KMS-11 (cell line): Measurements from ENCODE around the gene ZBTB32.

Experiments
- H2AFZ ChIP-seq: fragments of 200-600 bp; sonication (generic); 2 replicates; pipeline ENCODE4 v1.6.1; 2016; ENCODE audit warnings: antibody characterized with exemption, mixed run types, low read depth
- H3K27ac ChIP-seq: fragments of 200-600 bp; sonication (generic); 2 replicates; pipeline ENCODE4 v1.6.1; 2016; ENCODE audit warnings: mild to moderate bottlenecking, mixed run types
- H3K27me3 ChIP-seq: fragments of 200-600 bp; sonication (generic); 2 replicates; pipeline ENCODE4 v1.6.1; 2017; ENCODE audit warnings: mild to moderate bottlenecking, low read depth, mixed run types, moderate library complexity; ENCODE audit not compliant: insufficient read depth
- H3K36me3 ChIP-seq: fragments of 200-600 bp; sonication (generic); 2 replicates; pipeline ENCODE4 v1.6.1; 2017; ENCODE audit warnings: mild to moderate bottlenecking, mixed run types; ENCODE audit not compliant: insufficient read depth
- H3K4me1 ChIP-seq: fragments of 200-600 bp; sonication (generic); 2 replicates; pipeline ENCODE4 v1.6.1; 2016; ENCODE audit warnings: mild to moderate bottlenecking, low read depth, mixed run types; ENCODE audit not compliant: poor library complexity, severe bottlenecking
- H3K4me2 ChIP-seq: fragments of 200-600 bp; sonication (generic); 2 replicates; pipeline ENCODE4 v1.7.0; 2016; ENCODE audit warnings: mild to moderate bottlenecking, mixed run types
- H3K4me3 ChIP-seq: fragments of 200-600 bp; sonication (generic); IDR thresholded peaks from 2 replicates; pipeline ENCODE4 v1.6.1; 2017; ENCODE audit warnings: low read depth, low read length, mixed read lengths; ENCODE audit not compliant: insufficient read depth
- H3K79me2 ChIP-seq: fragments of 200-600 bp; sonication (generic); 2 replicates; pipeline ENCODE4 v1.6.1; 2016; ENCODE audit warnings: low read depth, mixed run types; ENCODE audit not compliant: insufficient read depth
- H3K9ac ChIP-seq: fragments of 200-600 bp; sonication (generic); 2 replicates; pipeline ENCODE4 v1.6.1; 2016; ENCODE audit warnings: mild to moderate bottlenecking, mixed run types
- H4K20me1 ChIP-seq: fragments of 200-600 bp; sonication (generic); 2 replicates; pipeline ENCODE4 v1.6.1; 2016; ENCODE audit warnings: mild to moderate bottlenecking, mixed run types; ENCODE audit not compliant: insufficient read depth
- TF ChIP-seq, protein P1 (sequence below): fragments of 200-600 bp; sonication (generic); conservative IDR thresholded peaks from 2 replicates; pipeline ENCODE4 v1.6.1; 2017; ENCODE audit warnings: low read depth, mild to moderate bottlenecking, antibody characterized with exemption, low read length, moderate library complexity, mixed read lengths

The ZBTB32 gene

GRCh38 chr19:35746531-35746930 lies 42.2 kb downstream of the ZBTB32 start:
- TF ChIP-seq, protein P1, sequence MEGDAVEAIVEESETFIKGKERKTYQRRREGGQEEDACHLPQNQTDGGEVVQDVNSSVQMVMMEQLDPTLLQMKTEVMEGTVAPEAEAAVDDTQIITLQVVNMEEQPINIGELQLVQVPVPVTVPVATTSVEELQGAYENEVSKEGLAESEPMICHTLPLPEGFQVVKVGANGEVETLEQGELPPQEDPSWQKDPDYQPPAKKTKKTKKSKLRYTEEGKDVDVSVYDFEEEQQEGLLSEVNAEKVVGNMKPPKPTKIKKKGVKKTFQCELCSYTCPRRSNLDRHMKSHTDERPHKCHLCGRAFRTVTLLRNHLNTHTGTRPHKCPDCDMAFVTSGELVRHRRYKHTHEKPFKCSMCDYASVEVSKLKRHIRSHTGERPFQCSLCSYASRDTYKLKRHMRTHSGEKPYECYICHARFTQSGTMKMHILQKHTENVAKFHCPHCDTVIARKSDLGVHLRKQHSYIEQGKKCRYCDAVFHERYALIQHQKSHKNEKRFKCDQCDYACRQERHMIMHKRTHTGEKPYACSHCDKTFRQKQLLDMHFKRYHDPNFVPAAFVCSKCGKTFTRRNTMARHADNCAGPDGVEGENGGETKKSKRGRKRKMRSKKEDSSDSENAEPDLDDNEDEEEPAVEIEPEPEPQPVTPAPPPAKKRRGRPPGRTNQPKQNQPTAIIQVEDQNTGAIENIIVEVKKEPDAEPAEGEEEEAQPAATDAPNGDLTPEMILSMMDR, result no peak
- H3K4me3 ChIP-seq, result no peak overlapping the region
- no peaks in the 10 kb centered on the region for H3K36me3 ChIP-seq
- H3K4me2 ChIP-seq, result peak overlapping the region; percentile 59; the same call in 1 of the 2 replicates
- no peaks in the 10 kb centered on the region for H4K20me1 ChIP-seq
- H3K4me1 ChIP-seq, result peaks cover 51% of the 10 kb centered on the region
- no peak overlapping the region for H2AFZ ChIP-seq
- H3K79me2 ChIP-seq, result peaks cover 4% of the 10 kb centered on the region; the same call in 1 of the 2 replicates
- peak overlapping the region; percentile 96; the same call in 1 of the 2 replicates for H3K9ac ChIP-seq
- H3K27me3 ChIP-seq, result no peaks in the 10 kb centered on the region
- H3K27ac ChIP-seq, result no peak overlapping the region

DNA sequence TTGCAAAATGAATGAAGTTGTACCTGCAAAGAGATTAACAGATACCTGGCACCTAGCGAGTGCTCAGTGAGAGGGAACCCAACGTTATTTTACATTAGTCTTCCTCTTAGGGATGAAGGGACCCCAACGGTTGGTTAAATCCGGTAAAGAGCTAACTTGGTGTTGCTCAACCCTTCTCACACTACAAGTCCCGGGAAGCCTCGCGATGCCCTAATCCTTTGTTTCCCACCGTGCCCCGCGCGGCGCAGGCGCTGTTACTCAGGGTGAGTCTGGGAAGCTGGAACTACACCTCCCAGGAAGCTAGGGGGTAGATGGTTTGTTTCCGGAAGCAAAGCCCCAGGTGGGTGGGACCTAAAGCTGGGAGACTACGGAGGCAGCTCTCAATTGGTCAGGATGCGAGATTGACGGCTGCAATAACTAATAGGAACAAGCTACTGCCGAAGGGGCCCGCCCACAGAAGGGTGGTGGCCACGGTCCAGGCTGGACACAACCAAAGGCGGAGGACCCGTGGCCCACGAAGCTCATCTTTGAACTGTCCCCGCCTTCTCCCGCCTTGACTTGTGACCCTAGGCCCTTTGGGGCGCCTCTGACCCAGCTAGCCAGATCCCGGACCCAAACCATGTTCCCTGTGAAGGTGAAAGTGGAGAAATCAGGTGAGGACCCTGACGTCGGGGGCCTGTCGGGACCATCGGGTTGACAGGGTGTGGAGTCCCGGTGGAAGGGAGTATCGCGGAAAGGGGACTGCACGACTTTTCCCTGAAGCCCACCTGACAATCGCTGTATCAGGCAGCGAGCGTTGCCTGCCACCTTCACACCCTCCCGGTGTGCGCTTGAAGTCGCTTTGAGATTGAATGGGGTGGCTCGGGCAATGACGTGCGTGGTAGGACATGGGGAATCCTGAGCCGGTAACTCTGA lies 44.0 kb downstream of the ZBTB32 start, which contains the start of gene LIN37:
TSS of gene LIN37 (plus strand) at position 471 of the 915 bp plus-strand sequence. CDS start at position 620, 149 bp downstream.
- no peak within 1 kb of the TSS for H3K27ac ChIP-seq

GRCh38 chr19:35750167-35750566 lies 45.8 kb downstream of the ZBTB32 start:
- peaks cover 22% of the 10 kb centered on the region for H3K4me1 ChIP-seq
- H3K79me2 ChIP-seq, result peaks cover 4% of the 10 kb centered on the region; the same call in 1 of the 2 replicates
- TF ChIP-seq, protein P1, result no peak
- H3K27ac ChIP-seq, result no peak overlapping the region
- no peaks in the 10 kb centered on the region for H3K36me3 ChIP-seq
- no peak overlapping the region for H3K9ac ChIP-seq
- no peaks in the 10 kb centered on the region for H4K20me1 ChIP-seq
- no peak overlapping the region for H3K4me3 ChIP-seq
- no peaks in the 10 kb centered on the region for H3K27me3 ChIP-seq
- H3K4me2 ChIP-seq, result no peak overlapping the region
- no peak overlapping the region for H2AFZ ChIP-seq

More for the DNA sequence above, 44.0 kb downstream of the ZBTB32 start, which contains the start of gene LIN37:
- Histone ChIP-seq H3K9ac (peak within 1 kb of the TSS; percentile 33; the same call in 1 of the 2 replicates), H3K4me3 (peak within 1 kb of the TSS; percentile 51), H3K4me1 (peaks cover 33% of the 10 kb centered on the region), H3K27me3 (no peaks in the 10 kb centered on the region), H3K79me2 (peaks cover 4% of the 10 kb centered on the region; the same call in 1 of the 2 replicates), H4K20me1 (no peaks in the 10 kb centered on the region), H2AFZ (peak within 1 kb of the TSS; percentile 71; the same call in 1 of the 2 replicates), H3K36me3 (no peaks in the 10 kb centered on the region), H3K4me2 (peak within 1 kb of the TSS; percentile 64)
- TF ChIP-seq, protein P1, result no peak

DNA sequence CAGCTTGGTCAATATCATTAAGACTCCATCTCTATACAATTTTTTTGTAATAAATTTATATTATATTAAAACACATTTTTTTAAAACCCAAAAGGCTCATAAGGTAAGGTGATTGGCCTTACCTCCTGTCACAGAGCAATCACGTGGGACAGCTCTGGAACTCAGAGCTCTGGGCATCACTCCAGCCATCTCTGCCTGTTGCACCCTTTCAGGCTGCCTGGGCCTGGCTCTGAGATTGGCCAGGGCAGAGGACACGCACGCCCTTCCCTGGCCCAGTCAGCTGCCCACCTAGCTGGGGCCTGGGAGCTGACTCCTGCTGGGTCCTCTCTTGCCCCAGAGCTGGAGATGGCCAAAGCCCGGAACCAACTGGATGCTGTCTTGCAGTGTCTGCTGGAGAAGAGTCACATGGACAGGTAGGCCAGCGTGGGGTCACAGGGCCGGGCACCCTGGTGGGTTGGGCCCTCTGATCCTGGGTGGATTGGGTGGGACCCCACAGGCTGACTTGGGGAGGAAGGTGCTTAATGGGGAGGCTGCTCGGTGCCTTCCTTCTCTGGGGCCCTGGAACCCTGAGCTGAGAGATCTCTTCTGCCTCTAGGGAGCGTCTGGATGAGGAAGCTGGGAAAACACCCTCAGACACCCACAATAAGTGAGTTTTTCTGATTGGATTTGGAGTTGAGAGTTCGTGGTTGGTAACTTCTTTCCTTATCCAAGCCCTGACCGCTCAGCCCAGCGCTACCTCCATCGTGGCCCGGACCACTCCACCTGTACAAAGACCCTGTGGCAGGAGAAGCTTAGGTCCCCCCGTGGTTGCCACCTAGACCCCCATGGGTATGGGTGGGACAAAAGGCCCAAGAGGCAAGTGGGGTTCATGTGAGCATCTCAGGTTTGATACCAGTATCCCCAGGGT lies 47.7 kb downstream of the ZBTB32 start:
- H3K4me3 ChIP-seq, result no peak overlapping the region
- H3K79me2 ChIP-seq, result 0 out of 2 replicates have a peak, but pooled peaks cover 4% of the 10 kb centered on the region
- no peaks in the 10 kb centered on the region for H3K36me3 ChIP-seq
- TF ChIP-seq, protein P1, result no peak
- no peak overlapping the region for H3K27ac ChIP-seq
- no peaks in the 10 kb centered on the region for H4K20me1 ChIP-seq
- peaks cover 17% of the 10 kb centered on the region for H3K4me1 ChIP-seq
- H2AFZ ChIP-seq, result no peak overlapping the region
- H3K4me2 ChIP-seq, result no peak overlapping the region
- H3K27me3 ChIP-seq, result no peaks in the 10 kb centered on the region
- H3K9ac ChIP-seq, result no peak overlapping the region
